HCT116 (cell line): Measurements from ENCODE around the gene ARPC1B. TPM values are rescaled to one million over a fixed set of nuclear protein-coding genes. Genes with fewer than 3 reads are reported as not detected.

Experiments
- ATAC-seq: fragments of 200-7000 bp; cut with Tn5 transposase; 2 replicates; pipeline ENCODE4 v1.9.1; 2020; ENCODE audit warnings: mild to moderate bottlenecking, moderate library complexity
- BruUV-seq: library from RNA; stranded (reverse); fragments of 400-500 nt; replicated peaks from 2 replicates; lab custom pipeline; 2021; lab: Mats Ljungman, UMichigan
- CTCF ChIA-PET: fragments of 300-600 bp; sonication (Branson Sonifier 250); formaldehyde crosslinking; loops from one replicate; lab custom pipeline; 2021; ENCODE audit warnings: antibody characterized with exemption; lab: Charles Lee
- POLR2A ChIA-PET: fragments of 300-600, 350-600 bp; sonication (Branson Sonifier 250); formaldehyde crosslinking; loops from one replicate; lab custom pipeline; 2021; ENCODE audit warnings: antibody characterized with exemption; lab: Charles Lee
- RAD21 ChIA-PET, 2 experiments: fragments of 300-600 bp; sonication (Branson Sonifier 250); formaldehyde crosslinking; loops; one replicate each; lab custom pipeline; 2023; ENCODE audit warnings: low total read pairs in 2 of 2; ENCODE audit not compliant: uncharacterized antibody in 2 of 2, unreplicated experiment in 2 of 2, low non-redundant PET in 1 of 2; lab: Charles Lee
- DNase-seq: peaks from one replicate; pipeline ENCODE4 v3.0.0-alpha.2; 2010; ENCODE audit warnings: low read depth, low spot score
- H2AFZ ChIP-seq: fragments of 200-600 bp; shearing (Covaris generic), sonication (generic); 2 replicates; pipeline ENCODE4 v1.6.1; 2017; ENCODE audit warnings: low read depth, mixed run types, mixed read lengths, antibody characterized with exemption, low read length; ENCODE audit not compliant: poor library complexity, severe bottlenecking
- H3K27ac ChIP-seq: 2 replicates; pipeline ENCODE4 v1.5.1; 2012; ENCODE audit warnings: low read depth, low read length
- H3K27me3 ChIP-seq: fragments of 200-600 bp; sonication (generic); 2 replicates; pipeline ENCODE4 v1.6.1; 2016; ENCODE audit warnings: mixed run types, low read length, mixed read lengths; ENCODE audit not compliant: insufficient read depth
- H3K36me3 ChIP-seq, 2 experiments: fragments of 200-500 bp in 1 of 2; fragments of 200-600 bp in 1 of 2; sonication (Bioruptor generic) in 1 of 2; sonication (generic) in 1 of 2; 2 replicates each; pipeline versions ENCODE4 v1.5.1 to v1.6.1; 2014 to 2016; ENCODE audit warnings: low read length in 2 of 2, inconsistent platforms in 1 of 2, mixed read lengths in 1 of 2, mixed run types in 1 of 2; ENCODE audit not compliant: insufficient read depth in 2 of 2, control insufficient read depth in 1 of 2
- H3K4me1 ChIP-seq, 2 experiments: fragments of 200-600 bp in 1 of 2; sonication (generic) in 1 of 2; 2 replicates each; pipeline versions ENCODE4 v1.5.1 to v1.6.1; 2012 to 2017; ENCODE audit warnings: low read length in 2 of 2, inconsistent platforms in 1 of 2, mild to moderate bottlenecking in 1 of 2, mixed read lengths in 1 of 2, mixed run types in 1 of 2, moderate library complexity in 1 of 2; ENCODE audit not compliant: insufficient read depth in 2 of 2, control insufficient read depth in 1 of 2
- H3K4me2 ChIP-seq: fragments of 200-600 bp; sonication (generic); 2 replicates; pipeline ENCODE4 v1.6.1; 2017; ENCODE audit warnings: mixed run types, low read length, mixed read lengths
- H3K4me3 ChIP-seq, 2 experiments: fragments of 200-600 bp in 1 of 2; sonication (generic) in 1 of 2; replicated peaks in 1 of 2; 2 replicates each; pipeline ENCODE4 v1.5.1; 2011 to 2016; ENCODE audit warnings: low read length in 2 of 2, control low read depth in 1 of 2, low read depth in 1 of 2, mild to moderate bottlenecking in 1 of 2, mixed read lengths in 1 of 2, mixed run types in 1 of 2
- H3K79me2 ChIP-seq: fragments of 200-600 bp; sonication (generic); 2 replicates; pipeline ENCODE4 v1.6.1; 2017; ENCODE audit warnings: mild to moderate bottlenecking, mixed run types, low read length, moderate library complexity, mixed read lengths; ENCODE audit not compliant: insufficient read depth
- H3K9ac ChIP-seq: fragments of 200-600 bp; sonication (generic); 2 replicates; pipeline ENCODE4 v1.6.1; 2016; ENCODE audit warnings: low read length, mixed read lengths
- H3K9me2 ChIP-seq: fragments of 200-600 bp; sonication (generic), shearing (Covaris generic); 2 replicates; pipeline ENCODE4 v1.6.1; 2017; ENCODE audit warnings: mixed run types, mild to moderate bottlenecking, moderate library complexity; ENCODE audit not compliant: insufficient read depth
- H3K9me3 ChIP-seq, 2 experiments: fragments of 200-500 bp in 1 of 2; fragments of 200-600 bp in 1 of 2; sonication (Bioruptor generic) in 1 of 2; sonication (generic) in 1 of 2; 2 replicates each; pipeline ENCODE4 v1.6.1; 2014 to 2017; ENCODE audit warnings: low read length in 2 of 2, mixed read lengths in 2 of 2, inconsistent platforms in 1 of 2, low read depth in 1 of 2, mild to moderate bottlenecking in 1 of 2, mixed run types in 1 of 2, moderate library complexity in 1 of 2; ENCODE audit not compliant: control insufficient read depth in 1 of 2, insufficient read depth in 1 of 2
- H4K20me1 ChIP-seq: fragments of 200-600 bp; sonication (generic), shearing (Covaris generic); 2 replicates; pipeline ENCODE4 v1.6.1; 2017; ENCODE audit warnings: mixed run types, mild to moderate bottlenecking, moderate library complexity; ENCODE audit not compliant: insufficient read depth
- CBX3 ChIP-seq: IDR thresholded peaks from 2 replicates; pipeline ENCODE4 v1.6.1; 2012; ENCODE audit warnings: low read depth
- CEBPB ChIP-seq: IDR thresholded peaks from 2 replicates; pipeline ENCODE4 v1.6.1; 2012; ENCODE audit warnings: low read depth
- EZH2phosphoT487 ChIP-seq: fragments of 200-600 bp; IDR thresholded peaks from 2 replicates; pipeline ENCODE4 v1.6.1; 2018; ENCODE audit warnings: antibody characterized with exemption, borderline replicate concordance
- SIN3A ChIP-seq: IDR thresholded peaks from 2 replicates; pipeline ENCODE4 v1.6.1; 2012; ENCODE audit warnings: low read depth
- SP1 ChIP-seq: IDR thresholded peaks from 2 replicates; pipeline ENCODE4 v1.6.1; 2012; ENCODE audit warnings: low read depth
- ZBTB33 ChIP-seq: IDR thresholded peaks from 2 replicates; pipeline ENCODE4 v1.6.1; 2011; ENCODE audit warnings: mild to moderate bottlenecking, low read length, moderate library complexity; ENCODE audit not compliant: insufficient replicate concordance; ENCODE audit errors: extremely low read depth
- ZFX ChIP-seq: fragments of 450-650 bp; IDR thresholded peaks from 2 replicates; pipeline ENCODE4 v1.6.1; 2017
- ZNF274 ChIP-seq: fragments of 200-500 bp; sonication (Bioruptor generic); IDR thresholded peaks from 2 replicates; pipeline ENCODE4 v1.6.1; 2014; ENCODE audit warnings: mild to moderate bottlenecking, low read depth, low read length, inconsistent platforms
- intact Hi-C: fragments of 100-400 bp; cut with micrococcal nuclease; formaldehyde crosslinking; loops from 2 replicates; pipeline ENCODE4 v1.10.0; 2022
- total RNA-seq: library from RNA; stranded (reverse); gene quantifications from one replicate; pipeline ENCODE4 v1.2.1, GENCODE V29; 2021; ENCODE audit not compliant: unreplicated experiment
- TF ChIP-seq, protein P1 (sequence below): IDR thresholded peaks from 2 replicates; pipeline ENCODE4 v1.6.1; 2012
- TF ChIP-seq, protein P2 (sequence below): IDR thresholded peaks from 2 replicates; pipeline ENCODE4 v1.6.1; 2012; ENCODE audit warnings: low read depth

ARPC1B gene
- total RNA-seq, 1 experiment from 2014 or later = 192 TPM

DNA sequence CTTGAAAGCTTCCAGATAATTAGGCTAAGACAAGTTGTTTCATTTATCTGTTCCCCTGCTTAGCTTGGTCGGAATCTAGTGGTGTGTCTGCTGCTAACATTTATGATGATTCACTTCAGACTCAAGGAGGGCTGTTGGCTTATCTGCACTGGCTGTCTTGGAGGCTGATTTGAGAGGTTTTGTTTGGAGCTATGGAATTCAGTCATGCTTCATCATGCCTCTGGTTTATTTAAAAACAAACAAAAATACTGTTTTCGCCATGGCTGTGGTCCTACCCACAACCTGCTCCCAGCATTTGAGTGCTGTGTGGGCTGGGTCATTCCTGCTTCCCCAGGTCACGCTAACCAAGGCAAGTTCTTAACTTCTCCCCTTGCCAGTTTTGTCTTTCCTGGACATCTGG, 11.7 kb upstream of the ARPC1B start:
- Histone ChIP-seq H3K27me3 (no peaks in the 10 kb centered on the region), H3K4me1 (peaks cover 5 to 14% of the 10 kb centered on the region in 2 experiments), H3K79me2 (no peaks in the 10 kb centered on the region), H4K20me1 (no peaks in the 10 kb centered on the region), H3K4me3 (no peak overlapping the region), H2AFZ (no peak overlapping the region), H3K4me2 (no peak overlapping the region), H3K9me3 (no peaks in the 10 kb centered on the region), H3K9ac (no peak overlapping the region), H3K27ac (no peak overlapping the region), H3K36me3 (peaks cover 34 to 43% of the 10 kb centered on the region in 2 experiments; a peak in 3 of 4 replicates), H3K9me2 (no peaks in the 10 kb centered on the region)
- ChIA-PET RAD21 (interaction anchor here in 1 of 2 experiments (0.9 kb wide), 1 partner anchor 44 kb away, joined by 3 read pairs; no protein-coding TSS in a partner anchor), CTCF (no interaction called here), POLR2A (no interaction called here)
- intact Hi-C loops = no loop called here
- no peak for TF ChIP-seq ZNF274
- TF ChIP-seq, protein P1, sequence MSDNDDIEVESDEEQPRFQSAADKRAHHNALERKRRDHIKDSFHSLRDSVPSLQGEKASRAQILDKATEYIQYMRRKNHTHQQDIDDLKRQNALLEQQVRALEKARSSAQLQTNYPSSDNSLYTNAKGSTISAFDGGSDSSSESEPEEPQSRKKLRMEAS = no peak
- TF ChIP-seq EZH2phosphoT487 = no peak
- TF ChIP-seq, protein P2, sequence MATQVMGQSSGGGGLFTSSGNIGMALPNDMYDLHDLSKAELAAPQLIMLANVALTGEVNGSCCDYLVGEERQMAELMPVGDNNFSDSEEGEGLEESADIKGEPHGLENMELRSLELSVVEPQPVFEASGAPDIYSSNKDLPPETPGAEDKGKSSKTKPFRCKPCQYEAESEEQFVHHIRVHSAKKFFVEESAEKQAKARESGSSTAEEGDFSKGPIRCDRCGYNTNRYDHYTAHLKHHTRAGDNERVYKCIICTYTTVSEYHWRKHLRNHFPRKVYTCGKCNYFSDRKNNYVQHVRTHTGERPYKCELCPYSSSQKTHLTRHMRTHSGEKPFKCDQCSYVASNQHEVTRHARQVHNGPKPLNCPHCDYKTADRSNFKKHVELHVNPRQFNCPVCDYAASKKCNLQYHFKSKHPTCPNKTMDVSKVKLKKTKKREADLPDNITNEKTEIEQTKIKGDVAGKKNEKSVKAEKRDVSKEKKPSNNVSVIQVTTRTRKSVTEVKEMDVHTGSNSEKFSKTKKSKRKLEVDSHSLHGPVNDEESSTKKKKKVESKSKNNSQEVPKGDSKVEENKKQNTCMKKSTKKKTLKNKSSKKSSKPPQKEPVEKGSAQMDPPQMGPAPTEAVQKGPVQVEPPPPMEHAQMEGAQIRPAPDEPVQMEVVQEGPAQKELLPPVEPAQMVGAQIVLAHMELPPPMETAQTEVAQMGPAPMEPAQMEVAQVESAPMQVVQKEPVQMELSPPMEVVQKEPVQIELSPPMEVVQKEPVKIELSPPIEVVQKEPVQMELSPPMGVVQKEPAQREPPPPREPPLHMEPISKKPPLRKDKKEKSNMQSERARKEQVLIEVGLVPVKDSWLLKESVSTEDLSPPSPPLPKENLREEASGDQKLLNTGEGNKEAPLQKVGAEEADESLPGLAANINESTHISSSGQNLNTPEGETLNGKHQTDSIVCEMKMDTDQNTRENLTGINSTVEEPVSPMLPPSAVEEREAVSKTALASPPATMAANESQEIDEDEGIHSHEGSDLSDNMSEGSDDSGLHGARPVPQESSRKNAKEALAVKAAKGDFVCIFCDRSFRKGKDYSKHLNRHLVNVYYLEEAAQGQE = no peak
- no peak for TF ChIP-seq CBX3
- no TSS peak for BruUV-seq
- ATAC-seq (no peak), DNase-seq (no peak)

DNA sequence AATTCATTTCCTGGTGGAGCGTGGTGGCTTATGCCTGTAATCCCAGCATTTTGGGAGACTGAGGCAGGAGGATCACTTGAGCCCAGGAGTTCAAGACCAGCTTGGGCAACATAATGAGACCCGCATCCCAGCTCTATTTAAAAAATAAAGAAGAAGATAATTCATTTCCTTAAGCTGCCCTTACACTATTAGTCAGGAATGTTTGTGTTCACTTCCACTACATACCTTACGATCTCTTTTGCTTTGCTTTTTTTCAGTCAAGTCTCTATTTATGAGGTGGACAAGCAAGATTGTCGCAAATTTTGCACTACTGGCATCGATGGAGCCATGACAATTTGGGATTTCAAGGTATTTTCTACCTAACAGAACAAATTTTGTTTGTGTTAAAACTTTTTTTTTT, 11.2 kb upstream of the ARPC1B start:
- ChIA-PET RAD21 (interaction anchor here in 1 of 2 experiments (0.9 kb wide), 1 partner anchor 44 kb away, joined by 3 read pairs; no protein-coding TSS in a partner anchor), POLR2A (no interaction called here), CTCF (no interaction called here)
- Histone ChIP-seq H4K20me1 (no peaks in the 10 kb centered on the region), H3K4me1 (peaks cover 5 to 14% of the 10 kb centered on the region in 2 experiments), H3K9ac (no peak overlapping the region), H3K4me3 (no peak overlapping the region), H2AFZ (no peak overlapping the region), H3K27ac (no peak overlapping the region), H3K36me3 (peaks cover 29 to 39% of the 10 kb centered on the region in 2 experiments; a peak in 3 of 4 replicates), H3K79me2 (no peaks in the 10 kb centered on the region), H3K27me3 (no peaks in the 10 kb centered on the region), H3K4me2 (no peak overlapping the region), H3K9me3 (no peaks in the 10 kb centered on the region), H3K9me2 (no peaks in the 10 kb centered on the region)
- no peak for ATAC-seq
- intact Hi-C loops = no loop called here
- BruUV-seq = no TSS peak
- no peak for DNase-seq
- no peak for TF ChIP-seq SP1
- no peak for TF ChIP-seq ZBTB33
- no peak for TF ChIP-seq ZFX
- no peak for TF ChIP-seq SIN3A
- TF ChIP-seq CBX3 = no peak
- no peak for TF ChIP-seq CEBPB
- TF ChIP-seq, protein P2 = no peak
